Right renal cortex interstitium (tissue), 3 donors: Measurements from ENCODE around the gene CALHM1. TPM values are rescaled to one million over a fixed set of nuclear protein-coding genes. Genes with fewer than 3 reads are reported as not detected.
"Not testable (repeated sequence)": the region's sequence is repeated elsewhere in the genome, so short reads cannot be mapped to it uniquely, and the experiment has no call there.

Source experiments
- DNase-seq, 3 donors: peaks; one replicate each; pipeline ENCODE4 v3.0.0-alpha.2; 2013; ENCODE audit warnings: low read depth in 3 of 3, low spot score in 2 of 3
- polyA plus RNA-seq, 3 donors: library from polyadenylated mRNA; unstranded; fragments of 120-200 nt; gene quantifications; one replicate each; pipeline ENCODE4 v1.2.1, GENCODE V29; 2013; ENCODE audit not compliant: insufficient read length in 3 of 3

Gene CALHM1
- polyA plus RNA-seq, 3 donors, result 0.07 to 0.08 (median 0.07) TPM

- DNase-seq, result no peak
Measured at GRCh38 chr10:103439776-103440175, 18.9 kb downstream of the CALHM1 start.

GRCh38 chr10:103433858-103434257 is 24.8 kb downstream of the CALHM1 start:
- no peak for DNase-seq

GRCh38 chr10:103431902-103432301 is 26.8 kb downstream of the CALHM1 start:
- no peak for DNase-seq

GRCh38 chr10:103429647-103430046 is 29.1 kb downstream of the CALHM1 start:
- no peak for DNase-seq

GRCh38 chr10:103428989-103429643 is 29.6 kb downstream of the CALHM1 start:
- DNase-seq, result no peak

- no peak for DNase-seq
Measured at GRCh38 chr10:103427866-103428265, 30.8 kb downstream of the CALHM1 start.

- no peak for DNase-seq
Measured at GRCh38 chr10:103423748-103424147, 35.0 kb downstream of the CALHM1 start.

- DNase-seq, result no peak
Measured at GRCh38 chr10:103419101-103419500, 39.6 kb downstream of the CALHM1 start.

GRCh38 chr10:103417601-103418000 is 41.1 kb downstream of the CALHM1 start:
- DNase-seq, result no peak

GRCh38 chr10:103417148-103417469 is 41.6 kb downstream of the CALHM1 start:
- DNase-seq, result not testable (repeated sequence)

GRCh38 chr10:103416436-103417147 is 42.1 kb downstream of the CALHM1 start:
- DNase-seq, result peak in 2 of 3 donors; percentile 20 to 36

- no peak for DNase-seq
Measured at GRCh38 chr10:103415581-103415980, 43.1 kb downstream of the CALHM1 start.

- no peak for DNase-seq
Measured at GRCh38 chr10:103413564-103413963, 45.1 kb downstream of the CALHM1 start.

Other genes starting within 250 kb of the CALHM1 start
- under 1 TPM; 0.11 to 0.18 (median 0.17) TPM for gene RPEL1, start 213.0 kb downstream of the CALHM1 start, polyA plus RNA-seq
- gene INA, start 181.8 kb downstream of the CALHM1 start, polyA plus RNA-seq, result under 1 TPM; 0.64 to 0.72 (median 0.69) TPM
- gene PCGF6, start 107.8 kb downstream of the CALHM1 start, polyA plus RNA-seq, result 10 to 100 TPM; 14.2 to 16.4 (median 14.6) TPM
- 1 to 10 TPM; 8.0 to 8.9 (median 8.2) TPM for gene TAF5, start 90.9 kb downstream of the CALHM1 start, polyA plus RNA-seq
- 100 to 1,000 TPM; 245 to 260 (median 254) TPM for gene ATP5MK, start 62.4 kb downstream of the CALHM1 start, polyA plus RNA-seq
- gene PDCD11, start 62.3 kb downstream of the CALHM1 start, polyA plus RNA-seq, result 10 to 100 TPM; 31.3 to 34.0 (median 33.4) TPM
- 10 to 100 TPM in 2 of 3 donors, 1 to 10 TPM in 1; 10.0 to 12.6 (median 11.7) TPM for gene CALHM2, start 6.5 kb downstream of the CALHM1 start, polyA plus RNA-seq
- gene CALHM3, start 20.3 kb upstream of the CALHM1 start, polyA plus RNA-seq, result not detected
- 1 to 10 TPM; 1.1 to 1.6 (median 1.3) TPM for gene NEURL1, start 34.8 kb upstream of the CALHM1 start, polyA plus RNA-seq